Kidney epithelial cell (primary cell): ENCODE results near the gene SETD3. TPM values are rescaled to one million over a fixed set of nuclear protein-coding genes. Genes with fewer than 3 reads are reported as not detected.

Experiments
- total RNA-seq: library from RNA; depleted of rRNA; stranded (reverse); fragments of >200 nt; gene quantifications from 2 replicates; pipeline ENCODE4 v1.2.3, GENCODE V29; 2015

SETD3 gene
- total RNA-seq, 1 donor from 2014 or later: 54.7 TPM

Other genes starting within 250 kb of the SETD3 start
- gene BCL11B, start 208.7 kb downstream of the SETD3 start, total RNA-seq: 2.1 and 2.3 TPM in 2 replicates
- gene CCNK, start 550 bp upstream of the SETD3 start, total RNA-seq: 17.5 and 21.9 TPM in 2 replicates
- gene CCDC85C, start 123.3 kb upstream of the SETD3 start, total RNA-seq: 26.8 and 32.4 TPM in 2 replicates
- 1.1 and 4.8 TPM in 2 replicates for gene HHIPL1, start 164.3 kb upstream of the SETD3 start, total RNA-seq
- gene CYP46A1, start 203.4 kb upstream of the SETD3 start, total RNA-seq: not detected in 2 replicates